Measurements from ENCODE around the gene OSBPL7.

Gene OSBPL7

DNA sequence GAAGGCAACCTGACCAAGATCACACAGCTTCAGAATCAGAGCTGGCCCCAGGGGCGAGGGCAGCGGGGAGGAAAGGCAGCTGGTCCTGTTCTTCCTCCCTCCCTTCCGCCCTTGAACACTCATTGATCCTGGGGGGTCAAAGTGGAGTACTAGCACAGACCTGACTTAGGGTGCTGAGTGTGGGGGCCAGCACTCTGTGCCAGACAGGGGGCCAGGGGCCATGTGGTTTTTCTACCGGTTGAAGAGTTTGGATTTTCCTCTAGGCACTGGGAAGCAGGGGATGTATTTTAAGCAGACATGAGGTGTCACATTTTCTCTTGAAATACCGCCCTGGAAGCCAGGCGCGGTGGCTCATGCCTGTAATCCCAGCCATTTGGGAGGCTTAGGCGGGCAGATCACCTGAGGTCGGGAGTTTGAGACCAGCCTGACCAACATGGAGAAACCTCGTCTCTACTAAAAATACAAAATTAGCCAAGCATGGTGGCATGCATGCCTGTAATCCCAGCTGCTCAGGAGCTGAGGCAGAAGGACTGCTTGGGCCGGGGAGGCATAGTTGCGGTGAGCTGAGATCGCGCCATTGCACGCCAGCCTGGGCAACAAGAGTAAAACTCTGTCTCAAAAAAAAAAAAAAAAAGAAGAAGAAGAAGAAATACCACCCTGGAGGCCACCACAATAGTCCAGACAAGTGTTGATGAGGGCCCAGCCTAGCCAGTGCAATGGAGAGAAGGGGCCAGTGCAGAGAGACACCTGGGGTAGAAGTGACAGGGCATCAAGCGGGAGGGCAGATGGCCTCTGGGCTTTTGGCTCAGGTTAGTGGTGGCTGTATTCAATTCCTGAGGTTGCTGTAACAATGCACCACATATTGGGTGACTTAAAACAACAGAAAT lies 15.3 kb downstream of the OSBPL7 start:
- TF ChIP-seq EZH2phosphoT487 (IDR thresholded peaks at IDR 0.05; ENCODE audit: low read length): no peak
- TF ChIP-seq EZH2 (optimal IDR thresholded peaks at IDR 0.05; ENCODE audit: low read depth, low read length): no peak
- no peak for TF ChIP-seq CTCF (IDR thresholded peaks at IDR 0.05; ENCODE audit: low read length)
- no peaks in the 10 kb centered on the region for H3K9me3 ChIP-seq (replicated peaks; ENCODE audit: insufficient read depth, low read length)

GRCh38 chr17:47804461-47804860 lies 17.1 kb downstream of the OSBPL7 start:
- H3K9me2 ChIP-seq (replicated peaks; ENCODE audit: insufficient read depth, low read length): no peaks in the 10 kb centered on the region
- DNase-seq: no peak
- H3K4me1 ChIP-seq (ENCODE audit: low read length): no peaks in the 10 kb centered on the region; the same call in 1 of the 2 replicates
- no peak overlapping the region for H3K4me3 ChIP-seq (ENCODE audit: low read length)
- no peaks in the 10 kb centered on the region for H4K20me1 ChIP-seq (ENCODE audit: insufficient read depth, low read length)
- H3K27ac ChIP-seq (ENCODE audit: low read length): no peak overlapping the region
- no peak overlapping the region for H2AFZ ChIP-seq (ENCODE audit: low read length)
- no peak overlapping the region for H3K9ac ChIP-seq (ENCODE audit: low read length)
- H3K9me3 ChIP-seq (replicated peaks; ENCODE audit: insufficient read depth, low read length): no peaks in the 10 kb centered on the region
- H3K27me3 ChIP-seq (replicated peaks; ENCODE audit: insufficient read depth, low read length): 0 out of 2 replicates have a peak, but pooled peaks cover 8% of the 10 kb centered on the region
- no peak for TF ChIP-seq EZH2 (optimal IDR thresholded peaks at IDR 0.05; ENCODE audit: low read depth, low read length)
- no peak for TF ChIP-seq CTCF (IDR thresholded peaks at IDR 0.05; ENCODE audit: low read length)
- no peak for TF ChIP-seq EZH2phosphoT487 (IDR thresholded peaks at IDR 0.05; ENCODE audit: low read length)
- H3K79me2 ChIP-seq (ENCODE audit: low read length): no peaks in the 10 kb centered on the region
- no peak overlapping the region for H3K4me2 ChIP-seq (ENCODE audit: low read depth, low read length)
- no peaks in the 10 kb centered on the region for H3F3A ChIP-seq (ENCODE audit: insufficient read depth, low read length)
- no peaks in the 10 kb centered on the region for H3K36me3 ChIP-seq (replicated peaks; ENCODE audit: insufficient read depth, low read length)

More for the DNA sequence above, 15.3 kb downstream of the OSBPL7 start:
- Histone ChIP-seq H3K4me3 (ENCODE audit: low read length) (no peak overlapping the region), H3K27ac (ENCODE audit: low read length) (no peak overlapping the region), H3K27me3 (replicated peaks; ENCODE audit: insufficient read depth, low read length) (no peaks in the 10 kb centered on the region), H3K9ac (ENCODE audit: low read length) (no peak overlapping the region), H3K9me2 (replicated peaks; ENCODE audit: insufficient read depth, low read length) (no peaks in the 10 kb centered on the region), H3F3A (ENCODE audit: insufficient read depth, low read length) (no peaks in the 10 kb centered on the region), H2AFZ (ENCODE audit: low read length) (no peak overlapping the region), H3K79me2 (ENCODE audit: low read length) (no peaks in the 10 kb centered on the region), H3K36me3 (replicated peaks; ENCODE audit: insufficient read depth, low read length) (no peaks in the 10 kb centered on the region), H4K20me1 (ENCODE audit: insufficient read depth, low read length) (no peaks in the 10 kb centered on the region), H3K4me1 (ENCODE audit: low read length) (no peaks in the 10 kb centered on the region; the same call in 1 of the 2 replicates), H3K4me2 (ENCODE audit: low read depth, low read length) (no peak overlapping the region)
- DNase-seq: no peak

- no peak for TF ChIP-seq CTCF (IDR thresholded peaks at IDR 0.05; ENCODE audit: low read length)
- no peak for TF ChIP-seq EZH2phosphoT487 (IDR thresholded peaks at IDR 0.05; ENCODE audit: low read length)
- no peak for TF ChIP-seq EZH2 (optimal IDR thresholded peaks at IDR 0.05; ENCODE audit: low read depth, low read length)
- Histone ChIP-seq H3K27me3 (replicated peaks; ENCODE audit: insufficient read depth, low read length) (0 out of 2 replicates have a peak, but pooled peaks cover 8% of the 10 kb centered on the region), H3K9me3 (replicated peaks; ENCODE audit: insufficient read depth, low read length) (no peaks in the 10 kb centered on the region), H3F3A (ENCODE audit: insufficient read depth, low read length) (no peaks in the 10 kb centered on the region), H3K9me2 (replicated peaks; ENCODE audit: insufficient read depth, low read length) (no peaks in the 10 kb centered on the region), H3K4me3 (ENCODE audit: low read length) (no peak overlapping the region), H3K4me1 (ENCODE audit: low read length) (no peaks in the 10 kb centered on the region; the same call in 1 of the 2 replicates), H3K4me2 (ENCODE audit: low read depth, low read length) (no peak overlapping the region), H3K36me3 (replicated peaks; ENCODE audit: insufficient read depth, low read length) (no peaks in the 10 kb centered on the region), H3K79me2 (ENCODE audit: low read length) (no peaks in the 10 kb centered on the region), H2AFZ (ENCODE audit: low read length) (no peak overlapping the region), H3K9ac (ENCODE audit: low read length) (no peak overlapping the region), H4K20me1 (ENCODE audit: insufficient read depth, low read length) (no peaks in the 10 kb centered on the region), H3K27ac (ENCODE audit: low read length) (no peak overlapping the region)
- no peak for DNase-seq
Observed at GRCh38 chr17:47803751-47804150, 17.8 kb downstream of the OSBPL7 start.

All from MM.1S (cell line).